GM12801 (cell line): ENCODE measurements around the gene GGCX.

Experiments
- CTCF ChIP-seq: IDR thresholded peaks from one replicate; pipeline ENCODE4 v1.5.1; 2011; ENCODE audit warnings: control low read depth; ENCODE audit not compliant: insufficient read length; ENCODE audit errors: extremely low read depth

Gene GGCX

GRCh38 chr2:85582492-85582891, 21.2 kb upstream of the GGCX start:
- no peak for TF ChIP-seq CTCF

- TF ChIP-seq CTCF = no peak
Observed at GRCh38 chr2:85580206-85580605, 18.9 kb upstream of the GGCX start.

- TF ChIP-seq CTCF = no peak
Observed at GRCh38 chr2:85579266-85579935, 18.1 kb upstream of the GGCX start.

- TF ChIP-seq CTCF = no peak
Observed at GRCh38 chr2:85578243-85579180, 17.2 kb upstream of the GGCX start.

- TF ChIP-seq CTCF = no peak
Observed at GRCh38 chr2:85577386-85578242, 16.3 kb upstream of the GGCX start, which contains the start of gene VAMP8. TSS of gene VAMP8 (plus strand) at chr2:85577586. CDS start at chr2:85577647, 61 bp downstream.

GRCh38 chr2:85577063-85577385, 15.7 kb upstream of the GGCX start:
- no peak for TF ChIP-seq CTCF

GRCh38 chr2:85575739-85576138, 14.4 kb upstream of the GGCX start:
- TF ChIP-seq CTCF = no peak
